BE2C (cell line): ENCODE measurements around the gene LPIN3.

ENCODE experiments used
- DNase-seq: peaks from one replicate; pipeline ENCODE4 v3.0.0-alpha.2; 2020
- H3K27me3 ChIP-seq: fragments of 250-450 bp; sonication (Bioruptor Pico); 2 replicates; pipeline ENCODE4 v1.5.1; 2020; ENCODE audit warnings: mild to moderate bottlenecking
- H3K36me3 ChIP-seq: fragments of 250-450 bp; sonication (Bioruptor Pico); 2 replicates; pipeline ENCODE4 v1.5.1; 2020; ENCODE audit warnings: mild to moderate bottlenecking
- H3K4me1 ChIP-seq: fragments of 250-450 bp; sonication (Bioruptor Pico); 2 replicates; pipeline ENCODE4 v1.5.1; 2020
- H3K4me3 ChIP-seq: 2 replicates; pipeline ENCODE4 v1.5.1; 2011; ENCODE audit warnings: low read depth, low read length
- H3K9me3 ChIP-seq: fragments of 250-450 bp; sonication (Bioruptor Pico); 2 replicates; pipeline ENCODE4 v1.5.1; 2020
- CTCF ChIP-seq: IDR thresholded peaks from 2 replicates; pipeline ENCODE4 v1.5.1; 2012; ENCODE audit warnings: mild to moderate bottlenecking, low read depth, low read length

The LPIN3 gene

DNA sequence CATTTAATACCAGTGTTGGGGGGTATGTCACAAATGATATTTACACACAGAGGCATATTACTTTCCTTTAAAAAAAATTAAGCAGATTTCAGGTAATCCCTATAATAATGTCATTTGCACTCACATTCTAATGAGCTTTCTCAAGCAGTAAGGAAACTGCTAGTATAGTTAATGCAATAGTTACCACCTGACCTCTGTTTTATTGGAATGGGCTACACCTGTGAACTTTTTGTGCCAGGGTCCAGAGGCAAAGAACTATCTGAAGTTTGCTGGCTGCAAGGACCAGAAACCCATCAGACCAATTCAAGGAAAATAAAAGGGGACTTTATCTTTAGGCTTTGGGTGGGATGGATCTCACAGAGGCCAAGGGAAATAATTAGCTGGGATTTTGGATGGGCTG is 20.2 kb upstream of the LPIN3 start:
- no peak for TF ChIP-seq CTCF
- Histone ChIP-seq H3K4me1 (no peaks in the 10 kb centered on the region), H3K4me3 (no peak overlapping the region), H3K27me3 (no peaks in the 10 kb centered on the region), H3K36me3 (no peaks in the 10 kb centered on the region), H3K9me3 (no peaks in the 10 kb centered on the region)
- DNase-seq, result no peak

GRCh38 chr20:41320976-41321375 is 19.6 kb upstream of the LPIN3 start:
- Histone ChIP-seq H3K9me3 (no peaks in the 10 kb centered on the region), H3K36me3 (no peaks in the 10 kb centered on the region), H3K4me1 (no peaks in the 10 kb centered on the region), H3K27me3 (no peaks in the 10 kb centered on the region), H3K4me3 (no peak overlapping the region)
- no peak for DNase-seq
- TF ChIP-seq CTCF, result no peak

- no peak overlapping the region for H3K4me3 ChIP-seq
- DNase-seq, result no peak
- no peaks in the 10 kb centered on the region for H3K36me3 ChIP-seq
- H3K9me3 ChIP-seq, result no peaks in the 10 kb centered on the region
- no peaks in the 10 kb centered on the region for H3K27me3 ChIP-seq
- H3K4me1 ChIP-seq, result no peaks in the 10 kb centered on the region
- TF ChIP-seq CTCF, result no peak
Measured at GRCh38 chr20:41327178-41327577, 13.4 kb upstream of the LPIN3 start.

DNA sequence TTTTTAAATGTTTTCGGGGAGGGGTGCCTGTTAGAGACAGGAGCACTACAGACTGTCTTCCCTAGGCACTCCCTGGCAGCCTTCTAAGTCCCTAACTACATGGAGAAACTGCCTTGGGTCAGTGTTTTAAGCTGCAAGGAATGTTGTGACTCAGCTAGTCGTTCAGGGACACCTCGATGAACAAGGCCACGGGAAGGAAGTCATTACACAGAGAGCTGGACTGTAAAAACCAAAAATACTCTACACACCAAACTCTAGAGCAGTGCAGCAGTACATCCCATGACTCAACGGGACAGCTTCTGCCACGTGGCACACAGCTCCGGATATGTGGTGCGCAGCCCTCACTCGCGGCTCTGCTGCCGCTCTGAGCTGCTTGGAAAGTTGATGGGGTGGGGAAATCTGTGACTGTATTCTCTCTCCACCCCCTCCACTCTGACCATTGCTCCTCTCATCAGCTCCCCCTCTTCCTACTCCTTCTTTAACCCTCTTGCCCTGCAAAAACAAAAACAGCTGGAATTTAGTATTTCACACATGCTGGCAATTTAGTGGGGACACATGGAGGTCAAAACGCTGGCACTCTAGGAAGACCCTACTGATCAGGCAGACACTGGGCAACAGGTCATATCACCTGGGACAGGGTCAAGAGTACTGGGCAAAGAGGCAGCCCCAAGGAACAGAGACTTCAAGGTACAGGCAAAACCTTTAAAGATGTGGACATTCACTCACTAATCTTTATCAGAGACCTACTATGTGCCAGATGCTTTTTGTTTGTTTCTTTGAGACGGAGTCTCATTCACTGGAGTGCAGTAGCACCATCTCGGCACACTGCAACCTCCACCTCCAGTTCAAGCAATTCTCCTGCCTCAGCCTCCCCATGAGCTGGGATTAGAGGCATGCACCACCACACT is 10.9 kb upstream of the LPIN3 start:
- no peak for TF ChIP-seq CTCF

DNA sequence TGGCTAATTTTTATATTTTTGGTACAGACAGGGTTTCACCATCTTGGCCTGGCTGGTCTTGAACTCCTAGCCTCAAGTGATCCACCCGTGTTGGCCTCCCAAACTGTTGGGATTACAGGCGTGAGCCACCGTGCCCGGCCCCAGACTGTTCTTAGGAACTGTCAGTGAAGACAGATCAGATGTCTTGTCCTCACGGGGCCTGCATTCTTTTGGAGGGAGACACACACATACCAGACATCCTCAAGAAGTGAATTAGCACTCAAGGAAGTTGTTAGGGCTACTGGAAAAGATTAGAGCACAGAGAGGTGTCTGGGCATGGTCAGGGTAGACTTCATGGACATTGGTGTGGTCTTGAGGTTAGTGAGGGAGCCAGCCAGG is 10.3 kb upstream of the LPIN3 start:
- DNase-seq, result no peak
- no peak for TF ChIP-seq CTCF
- H3K36me3 ChIP-seq, result no peaks in the 10 kb centered on the region
- no peak overlapping the region for H3K4me3 ChIP-seq
- no peaks in the 10 kb centered on the region for H3K9me3 ChIP-seq
- H3K4me1 ChIP-seq, result no peaks in the 10 kb centered on the region
- H3K27me3 ChIP-seq, result no peaks in the 10 kb centered on the region

More for the DNA sequence above, 10.9 kb upstream of the LPIN3 start:
- Histone ChIP-seq H3K4me1 (no peaks in the 10 kb centered on the region), H3K4me3 (no peak overlapping the region), H3K36me3 (no peaks in the 10 kb centered on the region), H3K9me3 (no peaks in the 10 kb centered on the region), H3K27me3 (no peaks in the 10 kb centered on the region)
- no peak for DNase-seq

DNA sequence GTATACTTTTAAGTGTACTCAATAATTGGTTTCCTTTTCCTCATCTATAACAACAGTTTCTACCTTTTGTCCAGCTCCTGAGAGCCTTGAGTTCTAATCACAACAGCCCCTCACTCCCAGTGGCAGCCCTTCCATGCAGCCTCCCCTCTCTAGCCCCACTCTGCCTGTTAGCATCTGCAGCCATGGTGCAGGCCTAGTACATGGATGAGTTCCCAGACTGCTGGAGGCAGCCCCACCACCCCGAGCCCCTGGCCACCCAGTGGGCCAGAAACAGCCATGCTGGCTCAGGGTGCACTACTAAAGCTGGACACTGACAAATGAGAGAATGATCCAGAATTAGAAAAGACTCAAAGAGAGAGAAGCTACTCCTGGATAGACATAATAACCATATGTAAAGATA is 9.7 kb upstream of the LPIN3 start:
- H3K4me3 ChIP-seq, result no peak overlapping the region
- no peak for TF ChIP-seq CTCF
- H3K27me3 ChIP-seq, result no peaks in the 10 kb centered on the region
- H3K4me1 ChIP-seq, result no peaks in the 10 kb centered on the region
- H3K36me3 ChIP-seq, result no peaks in the 10 kb centered on the region
- no peaks in the 10 kb centered on the region for H3K9me3 ChIP-seq
- DNase-seq, result no peak
